ENCODE data around the gene SEMA5A. TPM values are rescaled to one million over a fixed set of nuclear protein-coding genes. Genes with fewer than 3 reads are reported as not detected.

SEMA5A gene
- total and polyA plus RNA-seq, 5 experiments from 2014 or later = not detected

GRCh38 chr5:9431496-9432258 lies 114.2 kb downstream of the SEMA5A start:
- no peak overlapping the region for H3K4me3 Mint-ChIP-seq
- POLR2A ChIA-PET = no interaction called here
- no peaks in the 10 kb centered on the region for H3K4me1 Mint-ChIP-seq
- DNase-seq = no peak
- H3K9me3 Mint-ChIP-seq = peaks cover 0 to 7% (median 0%) of the 10 kb centered on the region in 9 donors
- H3K27me3 Mint-ChIP-seq = peaks cover 0 to 2% (median 0%) of the 10 kb centered on the region in 5 donors
- no peaks in the 10 kb centered on the region for H3K36me3 Mint-ChIP-seq
- no peak for ATAC-seq
- H3K27ac Mint-ChIP-seq = no peak overlapping the region

GRCh38 chr5:9431151-9431495 lies 114.8 kb downstream of the SEMA5A start:
- no peak for ATAC-seq
- POLR2A ChIA-PET = no interaction called here

GRCh38 chr5:9430306-9430705 lies 115.6 kb downstream of the SEMA5A start:
- H3K36me3 Mint-ChIP-seq = no peaks in the 10 kb centered on the region
- no peak overlapping the region for H3K27ac Mint-ChIP-seq
- H3K4me3 Mint-ChIP-seq = no peak overlapping the region
- POLR2A ChIA-PET = no interaction called here
- ATAC-seq (no peak), DNase-seq (no peak)
- no peaks in the 10 kb centered on the region for H3K27me3 Mint-ChIP-seq
- H3K9me3 Mint-ChIP-seq = peaks cover 0 to 4% (median 0%) of the 10 kb centered on the region in 9 donors
- no peaks in the 10 kb centered on the region for H3K4me1 Mint-ChIP-seq

More at GRCh38 chr5:9431151-9431495, 114.8 kb downstream of the SEMA5A start:
- Mint-ChIP-seq H3K27me3 (peaks cover 0 to 2% (median 0%) of the 10 kb centered on the region in 5 donors), H3K4me3 (no peak overlapping the region), H3K27ac (no peak overlapping the region), H3K36me3 (no peaks in the 10 kb centered on the region), H3K4me1 (no peaks in the 10 kb centered on the region), H3K9me3 (peaks cover 0 to 5% (median 0%) of the 10 kb centered on the region in 9 donors)
- no peak for DNase-seq

- peaks cover 0 to 4% (median 0%) of the 10 kb centered on the region in 9 donors for H3K9me3 Mint-ChIP-seq
- H3K36me3 Mint-ChIP-seq = no peaks in the 10 kb centered on the region
- H3K4me3 Mint-ChIP-seq = no peak overlapping the region
- POLR2A ChIA-PET = no interaction called here
- no peak overlapping the region for H3K27ac Mint-ChIP-seq
- DNase-seq (no peak), ATAC-seq (no peak)
- no peaks in the 10 kb centered on the region for H3K4me1 Mint-ChIP-seq
- peaks cover 0 to 3% (median 0%) of the 10 kb centered on the region in 5 donors for H3K27me3 Mint-ChIP-seq
Observed at GRCh38 chr5:9429691-9430215, 116.1 kb downstream of the SEMA5A start.

GRCh38 chr5:9428272-9428671 lies 117.6 kb downstream of the SEMA5A start:
- H3K4me1 Mint-ChIP-seq = no peaks in the 10 kb centered on the region
- H3K36me3 Mint-ChIP-seq = no peaks in the 10 kb centered on the region
- H3K9me3 Mint-ChIP-seq = peaks cover 0 to 4% (median 0%) of the 10 kb centered on the region in 9 donors
- POLR2A ChIA-PET = no interaction called here
- DNase-seq (no peak), ATAC-seq (no peak)
- peaks cover 0 to 7% (median 0%) of the 10 kb centered on the region in 5 donors for H3K27me3 Mint-ChIP-seq
- H3K27ac Mint-ChIP-seq = no peak overlapping the region
- no peak overlapping the region for H3K4me3 Mint-ChIP-seq

- POLR2A ChIA-PET = no interaction called here
- peaks cover 0 to 3% (median 0%) of the 10 kb centered on the region in 9 donors for H3K9me3 Mint-ChIP-seq
Observed at GRCh38 chr5:9425710-9426109, 120.2 kb downstream of the SEMA5A start.

GRCh38 chr5:9423571-9423970 lies 122.3 kb downstream of the SEMA5A start:
- peaks cover 0 to 10% (median 0%) of the 10 kb centered on the region in 3 donors for H3K36me3 Mint-ChIP-seq
- H3K27me3 Mint-ChIP-seq = peaks cover 0 to 7% (median 0%) of the 10 kb centered on the region in 5 donors
- DNase-seq (no peak), ATAC-seq (no peak)
- no peak overlapping the region for H3K27ac Mint-ChIP-seq
- H3K4me3 Mint-ChIP-seq = no peak overlapping the region
- H3K4me1 Mint-ChIP-seq = no peaks in the 10 kb centered on the region
- peaks cover 0 to 12% (median 5%) of the 10 kb centered on the region in 9 donors for H3K9me3 Mint-ChIP-seq
- POLR2A ChIA-PET = no interaction called here

More at GRCh38 chr5:9425710-9426109, 120.2 kb downstream of the SEMA5A start:
- no peaks in the 10 kb centered on the region for H3K4me1 Mint-ChIP-seq
- peaks cover 0 to 7% (median 0%) of the 10 kb centered on the region in 5 donors for H3K27me3 Mint-ChIP-seq
- no peak overlapping the region for H3K4me3 Mint-ChIP-seq
- no peak for ATAC-seq
- no peak overlapping the region for H3K27ac Mint-ChIP-seq
- no peaks in the 10 kb centered on the region for H3K36me3 Mint-ChIP-seq
- no peak for DNase-seq

- Mint-ChIP-seq H3K36me3 (peaks cover 0 to 10% (median 0%) of the 10 kb centered on the region in 3 donors), H3K9me3 (peaks cover 0 to 21% (median 6%) of the 10 kb centered on the region in 9 donors), H3K4me3 (no peak overlapping the region), H3K27me3 (peaks cover 0 to 7% (median 0%) of the 10 kb centered on the region in 5 donors), H3K4me1 (no peaks in the 10 kb centered on the region), H3K27ac (no peak overlapping the region)
- POLR2A ChIA-PET = no interaction called here
- ATAC-seq (no peak), DNase-seq (no peak)
Observed at GRCh38 chr5:9421884-9422283, 124.0 kb downstream of the SEMA5A start.

GRCh38 chr5:9419794-9420193 lies 126.1 kb downstream of the SEMA5A start:
- H3K36me3 Mint-ChIP-seq = peaks cover 0 to 10% (median 0%) of the 10 kb centered on the region in 3 donors
- H3K4me3 Mint-ChIP-seq = no peak overlapping the region
- H3K27me3 Mint-ChIP-seq = peaks cover 0 to 5% (median 0%) of the 10 kb centered on the region in 5 donors
- POLR2A ChIA-PET = no interaction called here
- DNase-seq = no peak
- peaks cover 0 to 21% (median 6%) of the 10 kb centered on the region in 9 donors for H3K9me3 Mint-ChIP-seq
- H3K27ac Mint-ChIP-seq = no peak overlapping the region
- ATAC-seq = no peak
- no peaks in the 10 kb centered on the region for H3K4me1 Mint-ChIP-seq

GRCh38 chr5:9415566-9415965 lies 130.3 kb downstream of the SEMA5A start:
- POLR2A ChIA-PET = no interaction called here
- peaks cover 0 to 21% (median 7%) of the 10 kb centered on the region in 9 donors for H3K9me3 Mint-ChIP-seq
- H3K36me3 Mint-ChIP-seq = peaks cover 0 to 10% (median 0%) of the 10 kb centered on the region in 3 donors

GRCh38 chr5:9415091-9415490 lies 130.8 kb downstream of the SEMA5A start:
- Mint-ChIP-seq H3K27ac (no peak overlapping the region), H3K36me3 (peaks cover 0 to 10% (median 0%) of the 10 kb centered on the region in 3 donors), H3K27me3 (no peaks in the 10 kb centered on the region), H3K4me3 (no peak overlapping the region), H3K9me3 (peaks cover 0 to 21% (median 7%) of the 10 kb centered on the region in 9 donors), H3K4me1 (no peaks in the 10 kb centered on the region)
- POLR2A ChIA-PET = no interaction called here
- DNase-seq (no peak), ATAC-seq (no peak)

More at GRCh38 chr5:9415566-9415965, 130.3 kb downstream of the SEMA5A start:
- H3K4me1 Mint-ChIP-seq = no peaks in the 10 kb centered on the region
- ATAC-seq = no peak
- no peak overlapping the region for H3K27ac Mint-ChIP-seq
- no peaks in the 10 kb centered on the region for H3K27me3 Mint-ChIP-seq
- no peak overlapping the region for H3K4me3 Mint-ChIP-seq
- no peak for DNase-seq

- POLR2A ChIA-PET = no interaction called here
- no peaks in the 10 kb centered on the region for H3K4me1 Mint-ChIP-seq
- DNase-seq (no peak), ATAC-seq (no peak)
- peaks cover 0 to 14% (median 2%) of the 10 kb centered on the region in 9 donors for H3K9me3 Mint-ChIP-seq
- no peak overlapping the region for H3K27ac Mint-ChIP-seq
- H3K36me3 Mint-ChIP-seq = no peaks in the 10 kb centered on the region
- no peaks in the 10 kb centered on the region for H3K27me3 Mint-ChIP-seq
- H3K4me3 Mint-ChIP-seq = no peak overlapping the region
Observed at GRCh38 chr5:9411142-9411541, 134.7 kb downstream of the SEMA5A start.

GRCh38 chr5:9409413-9409960 lies 136.4 kb downstream of the SEMA5A start:
- POLR2A ChIA-PET = no interaction called here
- no peak overlapping the region for H3K27ac Mint-ChIP-seq
- no peaks in the 10 kb centered on the region for H3K4me1 Mint-ChIP-seq
- peaks cover 0 to 14% (median 3%) of the 10 kb centered on the region in 9 donors for H3K9me3 Mint-ChIP-seq
- H3K4me3 Mint-ChIP-seq = no peak overlapping the region
- ATAC-seq = no peak
- DNase-seq = no peak
- H3K27me3 Mint-ChIP-seq = no peaks in the 10 kb centered on the region
- no peaks in the 10 kb centered on the region for H3K36me3 Mint-ChIP-seq
